T-cell (primary cell): ENCODE data around the gene SLC41A2. TPM values are rescaled to one million over a fixed set of nuclear protein-coding genes. Genes with fewer than 3 reads are reported as not detected.
"Not testable (repeated sequence)": the region's sequence is repeated elsewhere in the genome, so short reads cannot be mapped to it uniquely, and the experiment has no call there.

Experiments used
- ATAC-seq, 4 experiments: fragments of 200-7000 bp in 3 of 4; fragments of 150-1000 bp in 1 of 4; cut with Tn5 transposase; replicated peaks in 1 of 4; 1 replicate in 3 of 4; 2 replicates in 1 of 4; pipeline ENCODE4 v1.10.0; 2021; ENCODE audit warnings: moderate library complexity in 3 of 4, mild to moderate bottlenecking in 2 of 4, moderate number of reproducible peaks in 1 of 4
- CTCF ChIA-PET, 2 donors: fragments of 300-600 bp; sonication (Branson Sonifier 250); formaldehyde crosslinking; loops; one replicate each; lab custom pipeline; 2022; ENCODE audit warnings: antibody characterized with exemption in 2 of 2; lab: Charles Lee
- POLR2A ChIA-PET, 2 donors: fragments of 300-600 bp; sonication (Branson Sonifier 250); formaldehyde crosslinking; loops; one replicate each; lab custom pipeline; 2022; ENCODE audit warnings: antibody characterized with exemption in 2 of 2; lab: Charles Lee
- DNase-seq, 35 experiments: peaks; one replicate each; pipeline versions ENCODE4 v3.0.0 to v3.0.0-alpha.2; 2013 to 2023
- H3K27ac ChIP-seq: one replicate; pipeline ENCODE4 v1.5.1; 2013; ENCODE audit warnings: low read length
- H3K27me3 ChIP-seq, 2 experiments: replicated peaks in 1 of 2; 1 replicate in 1 of 2; 2 replicates in 1 of 2; pipeline versions ENCODE4 v1.6.1 to v1.7.0; 2013; ENCODE audit warnings: low read length in 1 of 2, mixed read lengths in 1 of 2; ENCODE audit not compliant: control insufficient read depth in 2 of 2, insufficient read depth in 2 of 2; ENCODE audit errors: extremely low read depth in 1 of 2
- H3K36me3 ChIP-seq, 2 donors: 1 replicate in 1 of 2; 2 replicates in 1 of 2; pipeline versions ENCODE4 v1.6.1 to v1.7.0; 2013; ENCODE audit warnings: low read length in 1 of 2; ENCODE audit not compliant: control insufficient read depth in 2 of 2, insufficient read depth in 1 of 2; ENCODE audit errors: extremely low read depth in 1 of 2
- H3K4me1 ChIP-seq, 2 experiments: 1 replicate in 1 of 2; 2 replicates in 1 of 2; pipeline versions ENCODE4 v1.6.1 to v1.7.0; 2013; ENCODE audit warnings: low read length in 2 of 2, mixed read lengths in 1 of 2; ENCODE audit not compliant: insufficient read depth in 2 of 2, control insufficient read depth in 1 of 2; ENCODE audit errors: extremely low read depth in 1 of 2
- H3K4me3 ChIP-seq, 2 donors: 1 replicate in 1 of 2; 2 replicates in 1 of 2; pipeline versions ENCODE4 v1.5.1 to v1.7.0; 2013; ENCODE audit warnings: mild to moderate bottlenecking in 2 of 2, low read length in 1 of 2, moderate library complexity in 1 of 2; ENCODE audit not compliant: control insufficient read depth in 1 of 2; ENCODE audit errors: extremely low read depth in 1 of 2
- H3K9me3 ChIP-seq: 2 replicates; pipeline ENCODE4 v1.7.0; 2013
- H3K27ac Mint-ChIP-seq, 2 donors: one replicate each; pipeline ENCODE4 v1.8.0; 2020 to 2021; ENCODE audit warnings: mild to moderate bottlenecking in 2 of 2, mixed read lengths in 2 of 2
- H3K27me3 Mint-ChIP-seq, 2 donors: one replicate each; pipeline ENCODE4 v1.8.0; 2021 to 2022; ENCODE audit warnings: mixed read lengths in 2 of 2
- H3K36me3 Mint-ChIP-seq: one replicate; pipeline ENCODE4 v1.8.0; 2021; ENCODE audit warnings: mixed read lengths
- H3K4me1 Mint-ChIP-seq, 3 donors: one replicate each; pipeline ENCODE4 v1.8.0; 2020 to 2022; ENCODE audit warnings: mixed read lengths in 3 of 3, mild to moderate bottlenecking in 1 of 3
- H3K4me3 Mint-ChIP-seq, 3 donors: one replicate each; pipeline ENCODE4 v1.8.0; 2020 to 2022; ENCODE audit warnings: mild to moderate bottlenecking in 3 of 3, mixed read lengths in 3 of 3, moderate library complexity in 3 of 3
- H3K9me3 Mint-ChIP-seq, 3 donors: one replicate each; pipeline ENCODE4 v1.8.0; 2020 to 2022; ENCODE audit warnings: mixed read lengths in 3 of 3
- WGBS: methylation state at CpG from one replicate; pipeline ENCODE4 v1.1.5; 2013; ENCODE audit warnings: missing lambda C conversion rate; ENCODE audit not compliant: insufficient coverage; 5-methylcytosine and 5-hydroxymethylcytosine counted together
- total RNA-seq, 35 experiments: library from RNA in 6 of 35; stranded (reverse) in 6 of 35; fragments of 120-200 nt in 1 of 35; gene quantifications; one replicate each; pipeline versions ENCODE4 v1.2.1 to v1.2.4 and lab custom pipeline; 2013 to 2026

SLC41A2 gene
- total RNA-seq, 5 donors from 2014 or later (not counting 1 experiment from before 2014, with no cell fraction given): 2.4 to 3.8 (median 3.4) TPM

DNA sequence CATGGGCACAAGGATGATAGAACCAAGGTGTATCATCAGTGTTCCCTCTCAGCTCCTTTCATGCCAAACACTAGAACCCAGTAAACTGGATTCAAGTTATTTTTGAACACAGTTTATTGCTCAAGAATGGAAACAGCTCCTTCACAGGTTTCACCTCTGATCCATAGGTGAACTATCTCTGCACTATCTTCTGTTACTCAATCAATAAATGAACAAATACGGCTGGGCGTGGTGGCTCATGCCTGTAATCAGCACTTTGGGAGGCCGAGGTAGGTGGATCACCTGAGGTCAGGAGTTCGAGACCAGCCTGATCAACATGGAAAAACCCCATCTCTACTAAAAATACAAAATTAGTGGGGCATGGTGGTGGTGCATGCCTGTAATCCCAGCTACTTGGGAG, 9.4 kb downstream of the SLC41A2 start:
- WGBS: no CpG with 5 or more reads among the region's 4 CpGs
- H3K36me3 Mint-ChIP-seq, H3K4me1 Mint-ChIP-seq, H3K4me1 ChIP-seq, H3K4me3 ChIP-seq, H3K9me3 Mint-ChIP-seq, CTCF ChIA-PET, DNase-seq, ATAC-seq, H3K4me3 Mint-ChIP-seq, H3K27me3 ChIP-seq, H3K36me3 ChIP-seq, H3K9me3 ChIP-seq, H3K27me3 Mint-ChIP-seq, POLR2A ChIA-PET, H3K27ac ChIP-seq, H3K27ac Mint-ChIP-seq: not testable (repeated sequence)

- no peak overlapping the region for H3K4me3 Mint-ChIP-seq
- no peak overlapping the region for H3K27ac Mint-ChIP-seq
- CTCF ChIA-PET: no interaction called here
- H3K9me3 Mint-ChIP-seq: peaks cover 0 to 13% (median 10%) of the 10 kb centered on the region in 3 donors
- WGBS: 97% methylated on average over 3 of the region's 3 CpGs
- no peaks in the 10 kb centered on the region for H3K4me1 ChIP-seq
- no peak overlapping the region for H3K4me3 ChIP-seq
- POLR2A ChIA-PET: no interaction called here
- H3K36me3 Mint-ChIP-seq: no peaks in the 10 kb centered on the region
- no peaks in the 10 kb centered on the region for H3K9me3 ChIP-seq
- no peak overlapping the region for H3K27ac ChIP-seq
- H3K4me1 Mint-ChIP-seq: no peaks in the 10 kb centered on the region
- no peaks in the 10 kb centered on the region for H3K36me3 ChIP-seq
- H3K27me3 ChIP-seq: peaks cover 0 to 1% of the 10 kb centered on the region in 2 experiments
- ATAC-seq (no peak), DNase-seq (no peak)
- H3K27me3 Mint-ChIP-seq: no peaks in the 10 kb centered on the region
Observed at GRCh38 chr12:104944252-104944651, 13.8 kb downstream of the SLC41A2 start.

GRCh38 chr12:104943401-104943800, 14.7 kb downstream of the SLC41A2 start:
- H3K36me3 ChIP-seq, H3K27me3 Mint-ChIP-seq, CTCF ChIA-PET, ATAC-seq, H3K4me3 Mint-ChIP-seq, H3K27ac Mint-ChIP-seq, H3K27me3 ChIP-seq, H3K9me3 ChIP-seq, DNase-seq, POLR2A ChIA-PET, H3K4me3 ChIP-seq, H3K4me1 ChIP-seq, H3K36me3 Mint-ChIP-seq, H3K27ac ChIP-seq, H3K4me1 Mint-ChIP-seq: not testable (repeated sequence)
- H3K9me3 Mint-ChIP-seq: peaks cover 0 to 13% (median 10%) of the 10 kb centered on the region in 3 donors
- WGBS: 82% methylated on average over 3 of the region's 8 CpGs

DNA sequence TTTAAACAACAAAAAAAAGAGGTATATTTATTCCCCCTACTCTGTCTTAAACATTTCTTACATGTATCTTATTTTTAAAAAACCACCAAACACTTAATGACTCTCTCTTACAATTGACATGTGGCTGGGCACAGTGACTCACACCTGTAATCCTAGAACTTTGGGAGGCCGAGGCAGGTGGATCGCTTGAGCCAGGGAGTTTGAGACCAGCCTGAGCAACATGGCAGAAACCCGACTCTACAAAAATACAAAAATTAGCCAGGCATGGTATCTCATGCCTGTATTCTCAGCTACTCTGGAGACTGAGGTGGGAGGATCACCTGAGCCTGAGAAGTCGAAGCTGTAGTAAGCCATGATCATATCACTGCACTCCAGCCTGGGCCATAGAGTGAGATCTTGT, 16.0 kb downstream of the SLC41A2 start:
- peaks cover 0 to 13% (median 10%) of the 10 kb centered on the region in 3 donors for H3K9me3 Mint-ChIP-seq
- H3K27me3 ChIP-seq: peaks cover 0 to 3% of the 10 kb centered on the region in 2 experiments
- peaks cover 0 to 7% of the 10 kb centered on the region in 2 donors for H3K27me3 Mint-ChIP-seq
- no peak overlapping the region for H3K27ac Mint-ChIP-seq
- CTCF ChIA-PET: no interaction called here
- POLR2A ChIA-PET: interaction anchor here in 1 of 2 donors (0.6 kb wide), 1 partner anchor 11 kb away, joined by 3 read pairs; no protein-coding TSS in a partner anchor
- H3K36me3 ChIP-seq: no peaks in the 10 kb centered on the region
- no peaks in the 10 kb centered on the region for H3K4me1 Mint-ChIP-seq
- 86% methylated on average over 4 of the region's 4 CpGs for WGBS
- H3K36me3 Mint-ChIP-seq: no peaks in the 10 kb centered on the region
- no peak overlapping the region for H3K4me3 ChIP-seq
- H3K9me3 ChIP-seq: no peaks in the 10 kb centered on the region
- H3K4me3 Mint-ChIP-seq: no peak overlapping the region
- no peak overlapping the region for H3K27ac ChIP-seq
- DNase-seq: no peak
- ATAC-seq: no peak
- no peaks in the 10 kb centered on the region for H3K4me1 ChIP-seq

DNA sequence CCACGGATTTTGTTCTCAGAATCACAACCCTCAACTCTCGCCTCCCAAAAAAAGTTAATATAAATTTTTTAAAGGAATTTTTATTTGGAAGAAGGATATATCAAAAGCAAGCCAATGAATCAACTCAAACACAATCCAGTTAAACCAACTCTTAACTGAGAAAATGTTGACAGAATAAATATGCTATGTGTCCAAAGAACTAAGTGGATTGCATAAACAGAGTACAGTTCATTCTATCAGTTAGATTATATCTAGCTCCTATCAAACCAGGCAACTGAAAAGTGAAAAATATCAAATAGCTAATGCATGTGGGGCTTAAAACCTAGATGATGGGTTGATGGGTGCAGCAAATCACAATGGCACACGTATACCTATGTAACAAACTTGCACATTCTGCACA, 16.6 kb downstream of the SLC41A2 start:
- no peak for ATAC-seq
- peaks cover 0 to 3% of the 10 kb centered on the region in 2 experiments for H3K27me3 ChIP-seq
- no peaks in the 10 kb centered on the region for H3K36me3 ChIP-seq
- Mint-ChIP-seq H3K27ac (no peak overlapping the region), H3K36me3 (no peaks in the 10 kb centered on the region), H3K27me3 (peaks cover 0 to 7% of the 10 kb centered on the region in 2 donors), H3K9me3 (peaks cover 0 to 13% (median 10%) of the 10 kb centered on the region in 3 donors), H3K4me3 (no peak overlapping the region), H3K4me1 (no peaks in the 10 kb centered on the region)
- ChIA-PET POLR2A (no interaction called here), CTCF (no interaction called here)
- no peaks in the 10 kb centered on the region for H3K9me3 ChIP-seq
- H3K4me1 ChIP-seq: no peaks in the 10 kb centered on the region
- no peak overlapping the region for H3K27ac ChIP-seq
- no peak overlapping the region for H3K4me3 ChIP-seq
- DNase-seq: no peak
- no CpG with 5 or more reads among the region's 3 CpGs for WGBS

- H3K4me3 Mint-ChIP-seq: no peak overlapping the region
- 86% methylated on average over 1 of the region's 2 CpGs for WGBS
- H3K27me3 Mint-ChIP-seq: peaks cover 0 to 7% of the 10 kb centered on the region in 2 donors
- peaks cover 0 to 13% (median 8%) of the 10 kb centered on the region in 3 donors for H3K9me3 Mint-ChIP-seq
- peaks cover 0 to 3% of the 10 kb centered on the region in 2 experiments for H3K27me3 ChIP-seq
- no peak for ATAC-seq
- no peaks in the 10 kb centered on the region for H3K36me3 Mint-ChIP-seq
- no peaks in the 10 kb centered on the region for H3K4me1 Mint-ChIP-seq
- H3K27ac Mint-ChIP-seq: no peak overlapping the region
- H3K27ac ChIP-seq: no peak overlapping the region
- CTCF ChIA-PET: no interaction called here
- POLR2A ChIA-PET: interaction anchor here in 1 of 2 donors (0.5 kb wide), 1 partner anchor 85 kb away, joined by 4 read pairs; no protein-coding TSS in a partner anchor
- H3K36me3 ChIP-seq: no peaks in the 10 kb centered on the region
- H3K4me3 ChIP-seq: no peak overlapping the region
- DNase-seq: no peak
- no peaks in the 10 kb centered on the region for H3K4me1 ChIP-seq
- no peaks in the 10 kb centered on the region for H3K9me3 ChIP-seq
Observed at GRCh38 chr12:104939089-104939488, 19.0 kb downstream of the SLC41A2 start.

GRCh38 chr12:104938371-104938770, 19.7 kb downstream of the SLC41A2 start:
- Mint-ChIP-seq H3K4me1 (no peaks in the 10 kb centered on the region), H3K36me3 (no peaks in the 10 kb centered on the region), H3K27me3 (peaks cover 0 to 7% of the 10 kb centered on the region in 2 donors), H3K27ac (no peak overlapping the region), H3K4me3 (no peak overlapping the region), H3K9me3 (peaks cover 0 to 6% (median under 1%) of the 10 kb centered on the region in 3 donors)
- WGBS: no CpG with 5 or more reads among the region's 3 CpGs
- no peak for ATAC-seq
- H3K36me3 ChIP-seq: no peaks in the 10 kb centered on the region
- ChIA-PET CTCF (no interaction called here), POLR2A (no interaction called here)
- H3K4me3 ChIP-seq: no peak overlapping the region
- H3K27me3 ChIP-seq: peaks cover 0 to 3% of the 10 kb centered on the region in 2 experiments
- H3K4me1 ChIP-seq: no peaks in the 10 kb centered on the region
- H3K9me3 ChIP-seq: no peaks in the 10 kb centered on the region
- no peak for DNase-seq
- no peak overlapping the region for H3K27ac ChIP-seq
